CD4-positive, alpha-beta T cell treated with Interferon gamma for 1 hour (primary cell): ENCODE results near the gene LRMDA.

Experiments used
- DNase-seq: peaks from one replicate; pipeline ENCODE4 v3.0.0-alpha.2; 2020

Gene LRMDA

DNA sequence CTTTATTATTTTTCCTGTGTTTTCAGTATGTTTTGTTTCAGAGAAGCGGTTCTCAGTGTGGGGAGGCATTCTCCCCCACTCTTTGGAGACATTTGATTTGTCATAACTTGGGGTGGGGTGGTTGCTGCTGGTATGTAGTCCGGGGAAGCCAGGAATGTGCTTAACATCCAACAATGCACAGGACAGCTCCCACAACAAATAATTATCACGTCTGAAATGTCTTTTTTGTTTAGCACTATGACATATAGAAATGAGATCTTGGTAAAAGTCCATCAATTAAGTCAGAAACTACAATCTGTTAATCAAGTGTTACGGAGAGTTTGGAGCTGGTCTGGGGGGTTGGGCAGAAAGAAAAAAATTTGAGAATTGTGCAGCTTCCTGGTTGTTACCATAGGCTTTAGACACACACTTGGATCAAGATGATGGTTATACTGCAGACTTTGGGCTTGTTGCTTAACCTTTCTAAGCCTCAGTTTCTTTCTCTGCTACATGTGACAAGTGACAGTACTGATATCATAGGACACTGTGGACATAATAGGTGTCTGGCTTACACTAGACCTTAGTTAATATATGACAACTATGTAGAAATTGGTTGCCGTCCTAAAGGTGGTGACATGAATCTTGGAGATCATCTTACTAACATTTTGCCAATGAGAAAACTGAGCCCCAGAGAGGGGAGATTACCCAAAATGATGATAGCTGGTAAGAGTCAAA, 113.7 kb downstream of the LRMDA start:
- DNase-seq, result no peak

DNA sequence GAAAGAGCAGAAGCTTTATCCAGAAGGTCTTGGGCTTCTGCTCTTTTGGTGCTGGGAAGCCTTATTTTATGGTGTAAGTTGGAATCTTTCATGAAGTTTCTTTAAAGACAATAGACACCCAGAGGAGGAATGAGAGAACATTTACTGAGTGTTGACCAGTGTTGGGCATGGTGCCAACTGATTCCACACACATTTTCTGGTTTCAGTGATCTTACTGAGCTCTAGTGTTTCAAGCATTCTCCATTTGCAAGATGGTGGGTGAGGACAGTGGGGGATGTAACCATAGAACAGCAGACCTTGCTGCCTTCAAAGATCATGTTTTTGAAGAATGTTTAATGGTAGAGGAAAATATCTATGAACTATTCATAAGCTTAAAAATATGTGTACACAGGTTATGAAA, 114.6 kb downstream of the LRMDA start:
- no peak for DNase-seq

DNA sequence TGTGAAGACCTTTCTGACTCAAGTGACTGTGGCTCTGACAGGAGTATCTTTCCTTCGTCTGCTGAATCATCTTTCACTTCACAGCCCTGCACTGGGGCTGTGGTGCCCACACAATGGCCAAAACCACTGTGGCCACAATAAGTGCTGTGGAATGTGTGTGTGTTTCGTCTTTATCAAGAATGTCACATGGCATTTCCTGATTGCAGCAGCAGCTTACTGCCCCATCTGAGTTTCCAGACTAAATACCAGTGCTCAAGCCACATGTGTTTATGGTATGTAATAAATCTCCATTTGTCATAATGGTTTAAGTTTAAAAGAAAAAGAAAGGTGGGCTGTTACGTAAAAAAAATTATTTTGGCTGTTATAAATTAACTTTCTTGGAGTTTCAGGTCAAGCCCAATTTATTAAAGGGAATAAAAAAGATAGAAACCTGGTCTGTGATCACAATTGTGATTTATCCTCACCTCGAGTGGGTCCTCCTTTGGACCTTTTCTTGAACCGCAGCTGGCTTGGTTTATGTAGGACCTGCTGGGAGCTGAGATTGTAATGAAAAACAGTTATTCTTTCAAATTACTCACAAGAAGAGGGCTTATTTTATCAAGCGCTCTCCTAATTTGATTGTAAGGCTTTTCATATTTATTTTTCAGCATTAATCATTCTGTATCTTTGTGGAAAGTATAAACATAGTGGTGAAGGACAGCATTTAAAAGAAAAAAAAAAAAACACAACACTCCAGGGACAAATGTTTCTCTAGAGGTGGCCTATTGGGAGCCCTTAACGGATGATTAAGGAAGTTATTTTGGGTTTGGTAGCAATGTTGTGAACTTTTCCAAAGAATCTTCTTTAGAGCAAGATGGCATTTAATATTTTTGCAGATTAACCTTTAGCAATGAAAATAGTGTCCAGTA, 116.2 kb downstream of the LRMDA start:
- DNase-seq, result no peak

DNA sequence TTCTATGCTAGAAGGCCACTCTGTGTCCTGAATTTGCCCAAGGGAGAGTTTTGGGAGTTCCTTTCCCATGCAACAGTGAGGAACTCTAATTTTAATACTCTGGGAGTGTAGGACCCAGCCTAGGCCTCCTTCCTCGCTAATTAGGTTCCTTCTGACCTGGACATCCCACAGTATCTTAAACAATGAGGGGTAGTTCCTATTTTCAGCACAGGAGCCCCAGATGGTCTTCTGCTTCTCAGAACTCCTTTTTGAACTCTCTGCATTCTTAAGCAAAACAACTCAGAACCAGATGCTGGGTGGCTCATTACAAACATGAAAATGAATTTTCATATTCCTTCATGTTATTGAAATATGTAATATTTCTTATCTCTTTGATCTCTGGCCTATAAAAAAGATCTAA, 116.9 kb downstream of the LRMDA start:
- DNase-seq, result no peak

DNA sequence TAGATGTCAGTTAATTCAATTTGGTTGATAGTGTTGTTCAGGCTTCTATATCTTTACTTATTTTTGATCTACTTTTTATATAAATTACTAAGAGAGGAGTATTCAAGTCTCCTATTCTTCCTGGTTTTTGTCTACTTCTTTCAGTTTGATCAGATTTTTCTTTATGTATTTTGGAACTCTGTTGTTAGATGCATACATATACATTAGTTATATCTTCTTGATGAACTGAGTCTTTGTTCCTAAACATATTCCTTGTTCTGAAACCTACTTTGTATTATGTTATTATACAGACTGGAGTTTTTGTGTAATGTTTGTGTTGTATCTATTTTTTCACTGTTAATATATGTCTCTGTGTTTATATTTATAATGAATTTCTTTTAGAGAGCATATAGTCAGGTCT, 118.8 kb downstream of the LRMDA start:
- DNase-seq, result no peak

DNA sequence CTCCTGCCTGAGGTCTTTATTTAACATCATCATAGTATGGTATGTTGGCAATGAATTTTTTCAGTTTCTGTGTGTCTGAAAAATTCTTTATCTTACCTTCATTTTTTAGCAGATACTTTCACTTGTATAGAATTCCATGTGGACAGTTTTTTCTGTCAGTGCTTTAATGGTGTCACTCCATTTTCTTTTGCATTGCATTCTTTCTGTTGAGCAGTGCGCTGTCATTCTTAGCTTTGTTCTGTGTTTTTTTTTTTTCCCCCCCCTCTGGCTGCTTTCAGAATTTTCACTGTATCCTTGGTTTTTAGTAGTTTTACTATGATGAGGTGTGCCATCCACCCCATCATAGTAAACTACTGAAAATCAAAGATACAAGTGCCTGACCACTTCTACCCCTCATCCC, 120.7 kb downstream of the LRMDA start:
- no peak for DNase-seq

DNA sequence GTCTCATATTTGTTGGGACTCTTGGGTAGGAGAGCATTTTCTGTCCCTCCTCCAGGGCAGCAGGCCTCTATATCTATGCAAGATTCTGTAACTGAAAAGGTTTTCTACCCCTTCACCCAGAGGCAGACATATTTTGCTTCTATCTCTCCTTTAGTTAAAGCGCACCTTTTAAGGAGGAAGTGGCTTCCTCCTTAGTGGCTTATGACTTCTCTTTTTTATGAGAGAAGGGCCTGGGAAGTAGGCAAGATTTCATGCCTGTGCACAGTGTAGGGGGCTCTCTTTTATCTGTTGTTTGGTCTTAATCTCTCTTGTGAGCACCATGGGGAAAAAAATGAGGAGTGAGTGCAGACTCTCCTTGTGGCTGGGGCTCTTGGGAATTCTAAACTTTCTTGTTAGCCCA, 122.1 kb downstream of the LRMDA start:
- DNase-seq, result no peak

DNA sequence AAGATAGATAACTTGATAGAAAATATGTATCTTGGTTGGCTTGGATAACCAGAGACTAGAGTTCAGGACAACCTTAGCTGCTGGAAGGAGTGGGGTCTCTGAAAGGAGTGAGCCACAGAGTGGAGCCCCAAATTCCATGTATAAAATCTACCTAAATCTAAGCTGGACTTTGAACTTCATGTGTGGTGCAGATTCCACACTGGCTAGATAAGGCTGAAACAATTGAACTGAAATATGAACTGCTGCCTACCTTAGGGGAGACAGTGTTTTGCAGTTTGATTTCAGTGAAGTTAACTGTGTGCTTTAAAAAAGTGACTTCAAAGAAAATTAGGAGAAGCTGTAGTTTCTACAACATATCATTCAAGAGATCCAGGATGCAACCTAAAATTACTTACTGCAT, 123.9 kb downstream of the LRMDA start:
- no peak for DNase-seq

DNA sequence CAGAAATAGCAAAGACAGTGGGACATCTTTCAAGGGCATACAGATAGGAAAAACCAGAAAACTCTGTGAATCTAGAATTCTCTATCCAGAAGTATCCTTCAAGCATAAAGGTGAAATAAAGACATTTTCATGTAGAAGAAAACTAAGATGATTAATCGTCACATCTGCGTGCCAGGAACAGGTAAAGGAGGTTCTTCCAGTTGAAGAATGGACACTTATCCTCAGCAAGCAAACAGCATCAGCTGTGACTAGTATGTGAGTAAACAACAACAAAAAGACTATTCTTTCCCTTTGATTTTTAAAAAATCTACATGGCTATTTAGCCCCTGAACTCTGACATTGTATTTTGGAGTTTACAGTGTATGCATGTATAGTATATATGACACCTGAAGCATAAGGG, 124.9 kb downstream of the LRMDA start:
- DNase-seq, result no peak

DNA sequence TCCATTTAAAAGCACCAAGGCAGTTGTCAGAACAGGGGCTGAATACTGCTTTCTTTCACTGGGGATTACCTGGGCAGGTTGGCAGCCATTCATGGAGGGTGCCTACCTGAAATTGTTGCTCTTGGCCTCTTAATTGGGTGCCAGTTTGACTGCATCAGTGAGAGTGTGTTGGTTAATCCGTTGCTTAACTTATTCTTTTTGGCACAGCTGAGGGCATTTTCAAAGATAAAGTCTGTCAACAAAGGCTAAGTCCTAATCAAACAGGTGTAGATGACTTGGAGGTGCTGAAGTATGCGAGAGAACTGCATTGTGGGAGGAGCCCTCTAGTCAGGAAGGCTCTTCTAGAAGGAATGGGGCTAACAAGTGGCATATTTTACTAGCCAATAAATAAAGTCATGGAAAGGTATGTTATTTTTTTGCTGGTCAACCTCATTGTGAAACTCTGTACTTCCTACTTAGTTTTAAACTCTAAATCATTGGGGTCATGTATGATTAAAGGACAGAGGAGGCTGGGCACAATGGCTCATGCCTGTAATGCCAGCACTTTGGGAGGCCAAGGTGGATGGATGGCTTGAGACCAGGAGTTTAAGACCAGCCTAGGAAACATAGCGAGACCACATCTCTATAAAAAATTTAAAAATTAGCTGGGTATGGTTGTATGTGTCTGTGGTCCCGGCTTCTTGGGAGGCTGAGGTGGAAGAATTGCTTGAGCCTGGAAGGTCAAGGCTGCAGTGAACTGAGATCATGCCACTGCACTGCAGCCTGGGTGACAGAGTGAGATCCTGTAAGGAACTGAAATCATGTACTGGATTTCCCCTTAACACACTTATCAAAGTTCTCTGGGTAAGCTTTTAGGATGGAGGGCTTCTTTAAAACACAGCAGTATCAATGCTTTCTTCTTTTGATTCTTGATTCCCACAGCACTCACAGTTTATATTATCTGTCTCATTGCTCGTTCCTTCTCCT, 134.1 kb downstream of the LRMDA start:
- no peak for DNase-seq

DNA sequence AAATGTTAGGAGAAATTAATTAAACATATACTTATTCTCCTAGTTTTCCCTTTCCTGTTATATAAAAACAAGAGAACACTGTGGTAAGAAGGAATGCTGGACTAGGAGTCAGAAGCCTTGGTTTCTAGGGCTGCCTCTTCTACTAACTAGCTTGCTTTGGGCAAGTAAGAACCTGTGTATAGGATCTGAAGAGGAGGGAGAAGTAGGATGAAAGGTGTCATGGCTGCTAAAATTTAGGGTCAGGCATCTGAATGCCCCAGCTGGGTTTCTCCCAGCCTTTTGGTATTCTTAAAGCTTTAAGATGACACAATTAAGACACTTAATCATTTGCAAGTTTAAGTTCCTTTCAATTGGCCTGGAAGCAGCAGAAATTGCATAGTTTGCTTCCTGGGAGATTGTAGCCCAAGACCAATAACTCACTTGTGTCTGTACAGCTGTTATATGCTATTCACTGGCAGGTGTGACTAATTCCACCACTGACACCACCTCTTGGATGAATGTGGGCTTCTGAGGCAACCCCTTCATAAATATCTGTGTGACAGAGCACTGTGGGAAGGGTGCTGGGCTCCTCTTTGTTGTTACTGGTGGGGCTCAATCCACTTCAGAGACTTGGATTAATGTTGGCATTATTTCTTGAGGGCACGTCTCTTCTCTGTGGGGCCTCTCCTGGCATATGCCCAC, 137.2 kb downstream of the LRMDA start:
- DNase-seq, result no peak

DNA sequence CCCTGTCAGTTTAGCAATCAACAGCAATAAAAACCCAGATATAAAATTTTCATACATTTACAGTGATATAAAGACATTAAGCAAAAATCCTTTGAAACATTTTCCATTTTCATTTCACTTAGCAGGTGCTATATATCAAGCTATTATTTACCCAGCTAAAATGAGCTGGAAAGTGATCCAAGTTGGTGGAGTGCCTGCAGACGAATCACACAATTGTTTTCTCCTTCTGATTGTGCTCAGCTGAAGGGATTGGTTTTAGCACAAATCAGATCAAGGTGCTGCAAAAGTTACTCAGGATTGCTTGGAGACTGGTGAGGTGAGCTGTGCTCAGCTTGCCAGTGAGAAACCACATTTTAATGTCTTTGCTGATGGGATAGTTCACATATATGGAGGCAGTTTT, 138.1 kb downstream of the LRMDA start:
- no peak for DNase-seq

DNA sequence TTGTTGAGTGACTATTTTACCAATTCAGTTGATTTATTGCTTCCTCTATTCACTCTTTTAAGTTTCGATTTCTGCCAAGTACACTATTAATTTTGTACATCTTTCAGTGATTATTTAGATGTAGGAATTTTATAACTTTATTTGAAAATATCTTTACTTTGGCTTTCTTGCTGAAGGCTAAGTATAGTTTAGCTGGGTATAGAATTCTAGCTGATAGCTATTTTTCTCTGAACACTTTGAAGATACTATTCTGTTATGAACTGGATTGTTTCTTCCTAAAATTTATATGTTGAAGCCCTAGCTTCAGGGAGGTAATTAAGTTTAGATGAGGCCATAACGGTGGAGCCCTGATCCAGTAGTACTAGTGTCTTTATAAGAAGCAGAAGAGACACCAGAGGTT, 141.1 kb downstream of the LRMDA start:
- no peak for DNase-seq

DNA sequence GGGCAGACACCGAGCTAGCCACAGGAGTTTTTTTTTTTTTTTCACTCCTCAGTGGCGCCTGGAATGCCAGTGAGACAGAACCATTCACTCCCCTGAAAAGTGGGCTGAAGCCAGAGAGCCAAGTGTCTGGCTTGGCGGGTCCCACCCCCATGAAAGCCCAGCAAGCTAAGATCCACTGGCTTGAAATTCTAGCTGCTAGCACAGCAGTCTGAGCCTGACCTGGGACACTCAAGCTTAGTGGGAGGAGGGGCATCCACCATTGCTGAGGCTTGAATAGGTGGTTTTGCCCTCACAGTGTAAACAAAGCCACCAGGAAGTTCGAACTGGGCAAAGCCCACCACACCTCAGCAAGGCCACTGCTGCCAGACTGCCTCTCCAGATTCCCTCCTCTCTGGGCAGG, 144.5 kb downstream of the LRMDA start:
- no peak for DNase-seq

DNA sequence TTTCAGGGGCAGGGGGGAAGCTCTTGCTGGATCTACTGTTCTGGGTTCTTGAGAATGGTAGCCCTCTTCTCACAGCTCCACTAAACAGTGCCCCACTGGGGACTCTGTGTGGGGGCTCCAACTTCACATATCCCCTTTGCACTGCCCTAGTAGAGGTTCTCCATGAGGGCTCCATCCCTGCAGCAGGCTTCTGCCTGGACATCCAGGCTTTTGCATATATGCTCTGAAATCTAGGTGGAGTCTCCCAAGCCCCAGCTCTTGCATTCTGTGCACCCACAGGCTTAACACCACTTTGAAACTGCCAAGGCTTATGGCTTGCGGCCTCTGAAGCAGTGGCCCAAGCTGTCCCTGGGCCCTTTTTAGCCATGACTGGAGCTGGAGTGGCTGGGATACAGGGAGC, 150.7 kb downstream of the LRMDA start:
- DNase-seq, result no peak

DNA sequence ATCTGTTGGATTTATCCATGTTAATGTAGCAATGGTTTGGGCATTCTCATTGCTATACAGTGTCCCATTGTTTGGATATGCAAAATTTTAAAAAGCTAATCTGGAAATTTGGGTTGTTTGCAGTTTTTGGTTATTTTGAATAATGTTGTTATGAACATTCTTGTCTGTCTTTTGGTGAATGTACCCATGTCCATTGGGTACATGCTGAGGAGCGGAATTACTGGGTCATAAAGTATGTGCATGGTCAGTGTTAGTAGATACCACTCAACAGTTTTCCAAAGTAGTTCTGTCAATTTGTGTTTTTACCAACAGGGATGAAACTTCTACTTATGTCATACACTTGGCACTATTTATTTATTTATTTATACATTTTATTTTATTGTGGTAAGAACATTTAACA, 153.9 kb downstream of the LRMDA start:
- no peak for DNase-seq

DNA sequence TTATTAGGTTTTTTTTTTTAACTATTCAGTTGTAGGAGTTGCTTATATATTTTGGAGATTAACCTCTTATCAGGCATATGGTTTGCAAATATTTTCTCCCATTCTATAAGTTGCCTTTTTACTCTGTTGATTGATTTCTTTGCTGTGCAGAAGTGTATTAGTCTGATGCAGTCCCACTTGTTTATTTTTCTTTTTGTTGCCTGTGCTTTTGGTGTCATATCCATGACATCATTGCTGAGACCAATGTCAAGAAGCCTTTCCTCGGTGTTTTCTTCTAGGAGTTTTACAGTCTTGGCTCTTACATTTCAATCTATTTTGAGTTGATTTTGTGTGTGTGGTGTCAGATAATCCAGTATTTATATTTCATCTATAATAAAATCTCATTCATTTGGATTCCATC, 155.4 kb downstream of the LRMDA start:
- DNase-seq, result no peak

DNA sequence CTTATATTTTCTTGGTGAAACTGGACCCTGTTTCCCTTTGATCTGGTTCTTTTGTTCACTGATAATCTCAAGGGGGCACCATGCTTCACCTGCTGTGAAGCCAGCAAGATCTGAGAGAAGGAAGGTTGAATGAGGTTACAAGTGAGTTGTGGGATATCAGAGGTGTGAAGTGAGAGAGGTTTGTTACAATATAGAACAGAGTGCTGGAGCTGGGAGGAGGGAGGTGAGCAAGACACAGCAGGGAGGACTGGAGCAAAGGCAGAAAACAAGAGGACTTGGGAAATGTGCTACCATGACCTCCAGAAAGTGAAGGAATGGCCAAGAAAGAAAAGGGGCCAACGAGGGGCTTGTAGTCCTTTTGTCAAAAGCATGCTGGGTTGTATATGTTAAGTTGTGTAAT, 156.6 kb downstream of the LRMDA start:
- DNase-seq, result no peak

DNA sequence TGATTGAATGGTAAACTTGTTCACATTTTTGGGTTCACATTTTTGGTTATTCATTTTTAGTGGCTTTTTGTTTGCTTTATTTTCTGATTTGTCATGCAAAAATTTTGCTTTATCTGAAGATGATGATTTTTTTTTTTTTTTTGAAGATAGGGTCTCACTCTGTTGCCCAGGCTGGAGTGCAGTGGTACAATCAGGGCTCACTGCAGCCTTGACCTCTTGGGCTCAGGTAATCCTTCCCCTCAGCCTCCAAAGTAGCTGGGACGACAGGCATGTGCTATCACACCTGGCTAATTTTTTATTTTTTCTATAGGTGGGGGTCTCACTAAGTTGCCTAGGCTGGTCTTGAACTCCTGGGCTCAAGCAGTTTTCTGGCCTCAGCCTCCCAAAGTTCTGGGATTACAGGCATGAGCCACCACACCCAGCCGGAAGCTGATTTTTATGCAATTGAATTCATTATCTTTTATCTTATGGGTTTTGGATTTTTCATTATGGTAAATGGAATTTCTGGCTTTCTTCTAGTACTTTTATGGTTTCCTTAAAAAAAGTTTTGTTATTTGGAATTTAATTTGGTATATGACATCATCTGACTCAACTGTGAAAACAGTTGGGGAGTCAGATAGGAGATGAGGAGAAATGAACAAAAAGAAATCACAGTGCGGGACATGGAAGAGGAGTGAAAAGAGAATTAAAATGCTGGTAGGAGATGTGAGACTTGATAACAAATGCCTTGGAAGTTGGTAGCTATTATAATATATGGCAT, 158.7 kb downstream of the LRMDA start:
- DNase-seq, result no peak

DNA sequence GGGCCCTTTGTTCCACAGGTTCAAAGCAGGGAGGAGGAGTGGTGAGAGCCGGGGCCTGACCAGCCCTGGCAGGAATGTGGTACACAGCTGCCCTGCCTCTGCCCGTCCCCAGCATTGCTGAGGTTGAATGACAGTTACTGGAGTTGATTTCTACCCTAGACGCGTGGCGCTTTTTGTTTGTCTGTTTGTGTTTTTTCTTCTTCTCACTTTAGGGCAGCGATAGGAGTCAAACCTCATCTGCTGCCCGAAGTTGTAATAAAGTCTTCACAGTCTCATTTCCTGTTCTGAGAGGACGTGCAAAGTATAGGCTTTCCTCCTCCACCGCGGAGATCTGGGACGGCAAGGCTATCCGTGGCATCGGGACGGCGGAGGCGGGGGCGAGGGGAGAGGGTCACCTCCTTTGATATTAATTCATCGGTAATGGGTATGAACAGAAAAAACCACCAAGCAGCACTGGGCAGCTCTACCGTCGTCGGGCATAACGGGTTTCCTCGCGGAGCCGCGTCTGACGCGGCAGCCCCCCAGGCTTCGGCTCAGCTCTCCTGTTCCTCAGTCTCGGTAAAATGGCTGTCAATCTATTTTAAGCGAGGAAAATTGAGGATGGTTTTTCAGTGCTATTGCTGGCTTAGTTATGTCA, 160.8 kb downstream of the LRMDA start:
- DNase-seq, result no peak
